WTC11 (cell line): ENCODE data around the gene OR2A5.

Experiments
- CTCF ChIP-seq: fragments of 200-600 bp; IDR thresholded peaks from 2 replicates; pipeline ENCODE4 v1.8.0; 2022; ENCODE audit warnings: antibody characterized with exemption
- MAX ChIP-seq: sonication (generic); formaldehyde crosslinking; IDR thresholded peaks from 2 replicates; pipeline ENCODE4 v1.8.0; 2022; ENCODE audit warnings: mild to moderate bottlenecking, missing genetic modification reagents
- MXD4 ChIP-seq: fragments of 250-450 bp; sonication (Bioruptor Pico); IDR thresholded peaks from 2 replicates; pipeline ENCODE4 v1.8.0; 2021; ENCODE audit warnings: mild to moderate bottlenecking, moderate library complexity, borderline replicate concordance
- NR2C2 ChIP-seq: sonication (generic); formaldehyde crosslinking; IDR thresholded peaks from 2 replicates; pipeline ENCODE4 v1.8.0; 2022; ENCODE audit warnings: mild to moderate bottlenecking, missing genetic modification reagents
- ZNF396 ChIP-seq: fragments of 250-450 bp; sonication (Bioruptor Pico); IDR thresholded peaks from 2 replicates; pipeline ENCODE4 v1.8.0; 2021; ENCODE audit warnings: mild to moderate bottlenecking, moderate library complexity, borderline replicate concordance
- TF ChIP-seq, protein P1 (sequence below): sonication (generic); formaldehyde crosslinking; IDR thresholded peaks from 2 replicates; pipeline ENCODE4 v1.8.0; 2022; ENCODE audit warnings: mild to moderate bottlenecking, missing genetic modification reagents

- TF ChIP-seq MXD4 (CRISPR knock-in tag) (no peak), MAX (CRISPR knock-in tag) (no peak), CTCF (no peak), ZNF396 (CRISPR knock-in tag) (no peak), NR2C2 (CRISPR knock-in tag) (no peak)
- TF ChIP-seq, protein P1, sequence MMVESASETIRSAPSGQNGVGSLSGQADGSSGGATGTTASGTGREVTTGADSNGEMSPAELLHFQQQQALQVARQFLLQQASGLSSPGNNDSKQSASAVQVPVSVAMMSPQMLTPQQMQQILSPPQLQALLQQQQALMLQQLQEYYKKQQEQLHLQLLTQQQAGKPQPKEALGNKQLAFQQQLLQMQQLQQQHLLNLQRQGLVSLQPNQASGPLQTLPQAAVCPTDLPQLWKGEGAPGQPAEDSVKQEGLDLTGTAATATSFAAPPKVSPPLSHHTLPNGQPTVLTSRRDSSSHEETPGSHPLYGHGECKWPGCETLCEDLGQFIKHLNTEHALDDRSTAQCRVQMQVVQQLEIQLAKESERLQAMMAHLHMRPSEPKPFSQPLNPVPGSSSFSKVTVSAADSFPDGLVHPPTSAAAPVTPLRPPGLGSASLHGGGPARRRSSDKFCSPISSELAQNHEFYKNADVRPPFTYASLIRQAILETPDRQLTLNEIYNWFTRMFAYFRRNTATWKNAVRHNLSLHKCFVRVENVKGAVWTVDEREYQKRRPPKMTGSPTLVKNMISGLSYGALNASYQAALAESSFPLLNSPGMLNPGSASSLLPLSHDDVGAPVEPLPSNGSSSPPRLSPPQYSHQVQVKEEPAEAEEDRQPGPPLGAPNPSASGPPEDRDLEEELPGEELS (CRISPR knock-in tag): no peak
Observed at GRCh38 chr7:144037414-144038035, 11.2 kb upstream of the OR2A5 start.
